KOPT-K1 (cell line): ENCODE data around the gene SEMA6D.

Source experiments
- H3K27ac ChIP-seq: fragments of 200-600 bp; sonication (generic); 2 replicates; pipeline ENCODE4 v1.5.1; 2016; ENCODE audit warnings: antibody characterized with exemption, mild to moderate bottlenecking, low read depth, low read length; ENCODE audit not compliant: poor library complexity, severe bottlenecking
- H3K36me3 ChIP-seq: fragments of 200-600 bp; sonication (generic); 2 replicates; pipeline ENCODE4 v1.5.1; 2017; ENCODE audit warnings: antibody characterized with exemption, mild to moderate bottlenecking, low read length, moderate library complexity; ENCODE audit not compliant: insufficient read depth
- H3K9me3 ChIP-seq: fragments of 200-600 bp; sonication (generic); 2 replicates; pipeline ENCODE4 v1.5.1; 2017; ENCODE audit warnings: antibody characterized with exemption, low read length, mild to moderate bottlenecking; ENCODE audit not compliant: insufficient read depth, poor library complexity, severe bottlenecking

Gene SEMA6D

DNA sequence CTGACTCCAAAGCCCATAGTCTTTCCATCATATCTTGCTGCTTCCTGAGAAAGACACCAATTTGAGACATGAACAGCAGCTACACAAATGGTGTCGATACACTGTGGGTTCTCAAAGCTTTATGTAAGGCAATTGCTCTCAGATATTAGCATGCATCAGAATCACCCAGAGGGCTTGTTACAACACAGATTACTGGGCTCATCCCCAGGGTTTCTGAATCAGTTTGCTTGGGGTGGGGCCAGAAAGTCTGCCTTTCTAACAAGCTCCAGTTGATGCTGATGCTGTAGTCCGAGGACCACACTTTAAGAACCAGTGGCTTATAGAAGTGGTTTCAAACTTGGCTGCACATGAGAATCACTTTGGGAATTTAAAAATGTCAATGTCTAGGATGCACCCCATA lies 86.5 kb downstream of the SEMA6D start:
- Histone ChIP-seq H3K27ac (no peak overlapping the region), H3K36me3 (no peaks in the 10 kb centered on the region), H3K9me3 (no peaks in the 10 kb centered on the region)

DNA sequence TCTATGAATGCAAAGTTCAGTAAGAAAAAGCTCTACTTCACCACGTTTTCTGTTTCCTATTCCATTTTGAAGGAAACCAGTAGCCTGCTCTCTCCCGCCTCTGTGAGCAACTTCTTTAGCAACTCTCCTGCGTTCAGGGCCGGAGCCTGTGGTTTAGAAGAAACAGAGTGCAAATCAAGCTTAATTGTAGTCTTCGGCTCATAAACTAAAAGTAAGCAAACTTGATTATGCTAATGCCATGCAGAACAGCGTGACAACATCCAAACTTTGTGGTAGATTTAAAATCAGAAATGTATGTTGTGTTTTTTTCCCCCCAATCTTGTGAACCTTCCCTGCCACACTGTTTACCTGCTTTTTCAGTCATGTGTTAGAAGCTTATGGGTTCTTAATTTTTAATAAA lies 87.4 kb downstream of the SEMA6D start:
- no peaks in the 10 kb centered on the region for H3K36me3 ChIP-seq
- no peak overlapping the region for H3K27ac ChIP-seq
- H3K9me3 ChIP-seq = no peaks in the 10 kb centered on the region

DNA sequence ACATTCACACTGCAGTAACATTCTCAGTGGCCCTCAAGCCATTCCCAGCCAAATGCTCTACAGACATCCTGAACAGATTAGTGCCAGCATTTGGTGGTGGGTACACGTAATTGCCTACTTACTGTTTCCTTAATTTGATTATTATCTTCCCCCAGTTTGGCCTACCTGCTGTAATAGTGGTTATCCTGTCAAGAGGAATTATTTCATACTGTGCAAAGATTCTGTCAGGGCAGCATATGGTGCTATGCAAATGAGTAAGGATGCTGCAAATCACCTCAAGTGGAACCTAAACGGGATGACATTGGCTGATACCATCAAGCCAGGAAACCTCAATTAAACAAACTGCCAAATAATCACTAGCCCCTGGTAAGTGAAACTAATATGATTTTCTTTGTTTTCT lies 88.7 kb downstream of the SEMA6D start:
- Histone ChIP-seq H3K27ac (no peak overlapping the region), H3K9me3 (no peaks in the 10 kb centered on the region), H3K36me3 (no peaks in the 10 kb centered on the region)

DNA sequence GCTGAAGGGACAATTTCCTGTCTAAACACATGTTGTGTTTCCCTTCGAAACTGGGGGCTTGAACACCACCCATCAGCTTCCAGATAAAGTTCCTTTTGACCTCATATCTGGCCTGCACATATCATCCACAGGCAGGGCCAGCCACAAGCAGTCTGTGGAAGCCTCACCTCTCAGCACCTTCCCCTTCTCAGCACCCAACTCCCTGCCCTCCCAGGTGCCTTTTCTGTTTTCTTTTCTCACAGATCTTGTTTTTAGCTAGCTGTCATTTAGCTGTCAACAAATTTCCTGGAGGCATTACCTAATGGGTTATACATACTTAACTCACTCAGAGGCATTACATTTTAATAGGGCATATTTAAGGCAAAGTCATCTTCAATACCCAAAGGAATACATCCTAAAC lies 93.9 kb downstream of the SEMA6D start:
- Histone ChIP-seq H3K36me3 (no peaks in the 10 kb centered on the region), H3K27ac (no peak overlapping the region), H3K9me3 (no peaks in the 10 kb centered on the region)

DNA sequence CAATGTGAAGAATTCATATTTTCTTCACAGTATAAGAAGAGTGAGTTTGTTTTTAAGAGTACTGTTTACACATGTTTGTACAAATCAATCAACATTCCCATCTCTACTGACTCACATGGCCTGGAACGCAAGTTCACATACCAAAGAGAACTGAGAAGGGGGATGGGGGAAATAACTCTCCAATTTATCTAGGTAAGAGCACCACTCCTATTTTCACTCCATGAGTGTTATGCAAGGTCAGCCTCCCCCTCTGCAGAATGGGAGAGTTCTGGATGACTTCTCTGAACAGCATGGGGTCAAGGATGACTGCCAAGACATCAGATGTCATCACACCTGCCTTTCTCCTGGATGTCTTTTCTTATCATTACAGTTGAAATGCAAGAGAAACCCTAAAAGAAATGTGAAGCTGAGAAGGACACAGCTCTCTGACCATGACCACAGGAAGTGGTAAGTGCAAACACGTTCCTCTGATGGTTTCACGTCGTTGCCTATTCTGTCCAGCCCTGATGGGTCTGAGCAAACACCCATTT lies 95.2 kb downstream of the SEMA6D start:
- no peak overlapping the region for H3K27ac ChIP-seq
- no peaks in the 10 kb centered on the region for H3K9me3 ChIP-seq
- no peaks in the 10 kb centered on the region for H3K36me3 ChIP-seq

DNA sequence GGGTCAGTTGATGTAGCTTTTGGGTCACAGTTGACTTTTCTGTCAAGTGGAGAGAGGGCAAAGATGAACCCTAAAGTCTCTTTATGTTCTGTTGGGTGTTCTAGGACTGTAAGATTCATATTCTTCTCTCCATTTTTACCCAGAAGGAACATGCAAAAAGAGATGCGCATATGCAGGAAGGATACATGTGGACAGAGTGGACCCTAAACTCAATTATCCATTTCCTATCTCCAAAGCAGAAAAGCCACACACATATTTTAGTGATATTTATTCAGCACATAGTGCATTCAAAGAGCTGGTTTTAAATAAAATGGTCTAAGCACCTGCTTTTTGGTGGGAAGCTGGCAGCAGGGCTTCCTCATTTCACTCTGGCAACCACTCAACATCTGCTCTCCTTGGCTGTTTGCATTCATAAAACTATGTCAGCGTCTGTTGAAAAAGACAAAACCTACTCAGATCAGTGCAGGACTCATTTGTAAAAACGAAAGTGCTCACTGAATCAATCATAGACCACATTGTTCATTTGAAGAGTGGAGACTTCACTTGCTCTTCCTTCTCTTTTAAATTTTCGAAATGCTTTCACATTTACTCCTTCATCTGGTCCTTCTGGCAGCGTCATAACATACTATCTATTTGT lies 96.6 kb downstream of the SEMA6D start:
- Histone ChIP-seq H3K9me3 (no peaks in the 10 kb centered on the region), H3K27ac (no peak overlapping the region), H3K36me3 (no peaks in the 10 kb centered on the region)

DNA sequence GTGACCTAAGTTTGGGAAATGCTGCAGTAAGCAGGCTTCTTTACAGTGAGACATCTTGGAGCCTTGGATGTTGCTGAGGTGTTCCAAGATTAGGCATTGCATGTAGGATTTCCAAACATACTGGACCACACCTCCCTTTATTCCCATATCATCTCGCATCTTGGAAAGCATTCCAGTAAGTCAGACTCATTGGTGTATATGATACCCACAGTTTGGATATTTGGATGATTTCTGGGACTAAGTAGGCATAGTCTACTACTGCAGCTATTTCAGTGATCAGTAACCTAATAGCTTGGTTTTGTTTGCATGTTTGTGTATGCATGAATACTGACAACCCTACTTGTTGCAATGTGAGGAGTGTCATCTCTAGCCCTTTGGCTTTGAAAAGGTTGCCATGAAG lies 97.3 kb downstream of the SEMA6D start:
- Histone ChIP-seq H3K9me3 (no peaks in the 10 kb centered on the region), H3K27ac (no peak overlapping the region), H3K36me3 (no peaks in the 10 kb centered on the region)

DNA sequence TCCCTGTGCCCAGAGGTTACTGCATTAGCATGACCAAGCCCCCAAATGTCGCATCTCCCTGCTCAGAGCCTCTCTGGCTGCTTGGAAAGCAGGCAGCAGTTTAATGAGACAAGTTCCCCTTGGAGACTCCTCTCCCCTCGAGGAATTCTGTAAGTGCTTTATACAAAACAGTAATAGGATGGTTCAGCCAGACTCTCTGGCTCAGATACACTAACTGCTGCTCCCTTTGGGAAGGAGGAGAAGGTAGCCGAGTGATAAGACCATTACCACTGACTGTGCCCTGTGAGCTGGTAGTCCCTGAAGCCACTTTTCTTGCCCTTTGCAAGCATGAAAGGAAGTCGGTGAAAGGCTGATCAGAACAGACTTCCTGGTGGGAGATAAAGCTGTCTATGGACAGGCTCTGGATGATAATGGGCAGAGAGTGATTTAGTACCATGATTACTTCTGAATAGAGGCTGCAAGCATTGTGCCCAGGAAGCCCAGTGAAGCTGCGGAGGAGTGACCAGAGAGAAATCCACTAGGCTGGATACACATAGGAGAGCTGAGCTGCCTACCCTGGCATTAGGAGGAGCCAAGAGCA lies 100.8 kb downstream of the SEMA6D start:
- Histone ChIP-seq H3K36me3 (no peaks in the 10 kb centered on the region), H3K9me3 (no peaks in the 10 kb centered on the region), H3K27ac (no peak overlapping the region)

DNA sequence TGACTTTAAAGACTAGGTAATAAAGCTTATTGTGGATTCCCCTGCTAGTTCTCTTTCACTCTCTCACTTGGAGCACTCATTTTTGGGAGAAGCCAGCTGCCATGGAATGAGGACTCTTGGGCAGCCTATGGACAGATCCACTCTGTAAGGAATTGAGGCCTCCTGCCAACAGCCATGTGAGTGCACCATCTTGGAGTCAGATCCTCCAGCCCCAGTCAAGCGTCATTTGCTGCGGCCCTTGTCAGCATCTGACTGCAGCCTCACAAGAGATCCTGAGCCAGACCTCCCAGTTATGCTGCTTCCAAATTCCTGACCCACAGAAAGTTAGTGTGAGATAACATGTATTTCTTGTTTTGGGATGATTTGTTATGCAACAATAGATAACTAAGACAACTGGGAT lies 101.9 kb downstream of the SEMA6D start:
- H3K27ac ChIP-seq = no peak overlapping the region
- H3K9me3 ChIP-seq = no peaks in the 10 kb centered on the region
- no peaks in the 10 kb centered on the region for H3K36me3 ChIP-seq

DNA sequence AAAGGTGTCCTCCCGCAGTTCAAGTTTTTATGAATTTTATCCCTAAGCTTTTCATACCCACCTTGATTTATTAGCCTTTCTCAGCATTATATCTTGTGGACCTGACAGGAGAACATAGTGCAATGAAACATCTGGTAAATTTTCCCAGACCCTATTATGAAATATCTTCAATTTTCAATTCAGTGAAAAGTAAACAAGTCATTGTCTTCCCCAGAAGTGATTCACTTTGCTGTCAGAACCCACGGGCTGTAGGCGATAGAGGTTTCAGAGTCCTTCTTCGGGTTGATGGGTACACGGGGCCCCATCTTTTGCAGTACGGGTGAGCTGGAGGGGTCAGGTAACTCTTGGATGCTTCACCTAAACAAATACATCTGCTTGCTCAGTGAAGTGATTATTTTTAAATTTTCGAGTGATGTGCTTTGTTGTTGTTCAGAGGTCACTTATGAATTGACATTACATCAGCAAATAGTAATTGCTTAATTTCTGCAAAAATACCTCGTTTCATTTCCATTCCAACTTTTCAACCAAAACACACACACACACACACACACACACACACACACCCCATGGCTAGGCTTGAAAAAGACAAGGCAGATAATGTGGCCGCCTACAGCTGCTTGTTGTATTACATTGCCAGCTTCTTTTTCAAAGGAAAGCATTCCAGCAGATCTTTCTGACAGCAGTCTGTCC lies 102.9 kb downstream of the SEMA6D start:
- Histone ChIP-seq H3K27ac (no peak overlapping the region), H3K9me3 (no peaks in the 10 kb centered on the region), H3K36me3 (no peaks in the 10 kb centered on the region)

DNA sequence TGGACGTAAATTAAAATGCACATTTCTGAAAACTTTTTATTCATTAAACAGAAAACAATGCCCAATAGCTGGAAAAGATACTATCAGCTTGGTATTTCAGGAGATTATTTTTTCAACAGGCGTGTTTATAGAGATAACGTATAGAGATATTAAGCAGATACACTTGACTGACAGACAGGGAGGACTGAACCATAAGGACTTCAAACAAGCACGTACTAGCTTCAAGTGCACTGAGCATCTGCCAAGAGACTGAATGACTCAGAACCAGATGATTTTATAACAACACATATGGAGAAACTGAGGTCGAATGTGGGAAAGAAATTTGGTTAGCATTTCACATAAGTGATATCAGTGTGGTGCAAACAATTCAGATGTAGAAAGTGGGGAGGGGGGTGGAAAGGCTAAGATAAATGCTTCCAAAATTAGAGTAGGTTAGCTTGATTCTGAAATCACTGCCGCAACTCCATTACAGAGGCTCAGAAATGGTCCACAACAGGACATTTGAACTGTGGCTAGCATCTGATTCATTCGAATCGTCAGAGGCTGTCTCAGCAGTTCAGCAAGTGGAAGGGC lies 103.5 kb downstream of the SEMA6D start:
- no peak overlapping the region for H3K27ac ChIP-seq
- no peaks in the 10 kb centered on the region for H3K9me3 ChIP-seq
- no peaks in the 10 kb centered on the region for H3K36me3 ChIP-seq

DNA sequence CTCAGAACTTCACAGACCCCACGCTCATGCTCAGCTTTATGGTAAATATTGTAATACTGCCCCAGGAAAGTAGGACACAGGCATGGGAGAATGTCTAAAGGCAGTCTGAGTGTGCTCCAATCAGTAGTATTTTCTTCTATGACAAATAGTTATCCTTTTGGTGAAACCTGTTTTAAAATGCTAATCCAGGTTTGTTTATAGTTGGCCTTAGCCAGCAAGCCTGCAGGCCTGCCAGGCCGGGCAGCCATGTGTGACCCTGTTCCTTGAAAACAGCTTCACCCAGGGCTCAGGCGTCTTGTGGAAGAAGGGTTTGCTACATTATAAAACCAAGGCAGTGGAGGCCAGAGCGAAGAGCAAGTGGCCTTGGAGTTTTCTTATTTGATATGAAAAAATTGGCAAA lies 104.7 kb downstream of the SEMA6D start:
- H3K36me3 ChIP-seq = no peaks in the 10 kb centered on the region
- no peaks in the 10 kb centered on the region for H3K9me3 ChIP-seq
- H3K27ac ChIP-seq = no peak overlapping the region
